ENCODE results near the gene PRMT2.

Gene PRMT2

DNA sequence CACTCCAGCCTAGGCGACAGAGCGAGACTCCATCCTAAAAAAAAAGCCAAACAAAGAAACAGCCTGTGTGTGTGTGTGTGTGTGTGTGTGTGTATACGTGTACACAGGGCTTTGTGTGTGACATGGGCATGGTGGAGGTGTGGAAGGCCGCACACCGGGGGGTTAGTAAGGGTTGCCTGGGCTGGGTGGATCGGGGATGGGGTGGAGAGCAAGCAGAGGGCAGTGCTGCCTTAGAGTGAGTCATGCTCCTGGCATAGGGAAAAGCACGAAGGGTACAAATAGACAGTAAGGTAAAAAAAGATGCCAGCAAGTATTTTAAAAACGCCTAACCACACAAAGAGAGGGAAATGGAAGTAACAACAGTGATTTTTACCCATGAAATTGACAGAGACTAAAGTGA, 6.2 kb downstream of the PRMT2 start:
- DNase-seq (ENCODE audit: low read depth in 3 of 3): no peak

- no peak for DNase-seq (ENCODE audit: low read depth in 3 of 3)
Observed at GRCh38 chr21:46643379-46644177, 8.1 kb downstream of the PRMT2 start.

DNA sequence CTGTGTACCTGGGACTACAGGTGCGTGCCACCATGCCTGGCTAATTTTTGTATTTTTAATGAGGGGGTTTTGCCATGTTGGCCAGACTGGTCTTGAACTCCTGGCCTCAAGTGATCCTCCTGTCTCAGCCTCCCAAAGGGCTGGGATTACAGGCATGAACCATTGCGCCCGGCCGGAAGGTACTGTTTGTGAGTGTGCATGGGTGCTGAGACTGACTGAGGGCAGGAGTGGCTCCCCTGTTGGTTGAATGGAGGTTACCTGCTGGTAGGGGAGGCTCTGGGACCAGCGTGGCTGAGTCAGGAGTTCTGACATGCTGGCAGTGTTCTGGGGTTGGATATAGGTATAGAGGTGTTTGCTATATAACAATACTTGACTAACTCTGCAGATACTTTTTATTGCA, 10.4 kb downstream of the PRMT2 start:
- DNase-seq (ENCODE audit: low read depth in 3 of 3): no peak

DNA sequence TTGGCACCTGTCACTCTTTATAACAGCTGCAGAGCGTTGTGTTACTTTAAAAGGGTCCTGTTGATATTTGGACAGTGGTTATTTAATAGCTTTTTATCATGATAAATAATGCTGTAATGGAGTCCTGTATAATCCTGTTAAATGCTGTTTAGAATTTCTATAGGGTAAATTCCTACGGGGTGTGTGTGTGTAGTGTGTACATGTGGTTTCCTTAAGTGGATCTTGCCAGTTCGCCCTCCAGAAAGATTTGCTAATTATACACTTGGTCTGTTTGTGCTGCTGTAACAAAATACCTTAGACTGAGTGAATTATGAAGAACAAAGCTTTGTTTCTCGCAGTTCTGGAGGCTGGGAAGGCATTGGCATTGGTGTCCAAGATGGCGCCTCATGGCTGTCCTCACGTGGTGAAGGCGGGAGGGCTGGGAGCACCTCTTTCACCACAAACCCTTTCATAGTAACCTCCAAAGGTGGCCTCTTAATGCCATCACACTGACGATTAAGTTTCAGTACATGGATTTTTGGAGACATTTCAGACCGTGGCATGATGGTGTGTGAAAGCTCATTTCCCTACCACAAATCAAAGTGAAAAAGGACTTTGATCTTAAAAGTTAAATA, 11.2 kb downstream of the PRMT2 start:
- no peak for DNase-seq (ENCODE audit: low read depth in 3 of 3)

GRCh38 chr21:46648539-46648938, 13.1 kb downstream of the PRMT2 start:
- DNase-seq (ENCODE audit: low read depth in 3 of 3): no peak

- no peak for DNase-seq (ENCODE audit: low read depth in 3 of 3)
Observed at GRCh38 chr21:46649356-46649755, 13.9 kb downstream of the PRMT2 start.

DNA sequence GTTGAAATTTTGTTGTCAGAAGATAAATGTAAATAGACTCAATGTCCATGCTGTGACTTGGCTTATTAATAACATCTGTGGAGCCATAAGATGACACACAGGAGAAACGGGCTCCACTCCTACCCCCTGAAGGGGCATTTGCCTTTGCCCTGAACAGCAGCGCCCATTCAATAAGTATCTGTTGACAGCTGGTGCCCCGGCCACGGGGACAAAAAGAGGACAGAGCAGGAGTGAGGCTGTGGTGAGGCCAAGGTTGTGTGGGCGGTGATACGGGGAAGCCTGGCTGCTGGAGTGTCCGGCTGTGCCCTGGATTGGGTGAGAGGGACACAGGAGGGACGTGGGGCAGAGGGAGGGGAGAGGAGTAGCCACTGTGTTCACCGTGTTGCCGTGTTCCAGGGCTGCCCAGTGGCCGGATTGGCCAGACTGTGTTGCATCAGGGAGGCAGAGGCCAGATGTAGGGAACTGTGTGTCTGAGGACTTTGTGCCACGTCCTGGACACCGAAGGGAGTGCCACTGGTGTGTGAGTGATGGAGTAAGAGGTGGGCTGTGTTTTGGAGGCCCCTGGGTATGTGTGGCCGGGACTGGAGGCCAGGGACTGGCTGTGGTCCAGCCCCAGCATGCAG, 15.1 kb downstream of the PRMT2 start:
- DNase-seq (ENCODE audit: low read depth in 3 of 3): no peak

DNA sequence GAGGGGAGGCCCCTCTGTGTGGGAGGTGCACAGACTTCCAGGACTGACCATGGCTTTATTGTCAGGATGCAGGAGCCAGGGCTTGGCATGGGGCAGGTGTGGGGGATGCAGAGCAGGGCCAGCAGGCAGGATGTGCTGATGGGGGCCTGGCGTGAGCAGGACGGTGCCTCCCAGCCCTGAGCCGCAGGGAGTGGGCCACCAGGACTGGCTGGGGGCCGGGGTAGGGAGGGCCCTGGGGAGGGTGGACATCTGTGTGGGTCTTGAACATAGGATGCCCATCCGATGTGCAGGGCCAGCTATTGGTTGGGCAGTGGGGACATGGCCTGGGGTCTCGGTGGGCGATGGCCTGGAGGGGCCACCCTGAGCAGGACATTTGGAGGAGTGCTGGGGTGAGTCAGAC, 15.6 kb downstream of the PRMT2 start:
- no peak for DNase-seq (ENCODE audit: low read depth in 3 of 3)

DNA sequence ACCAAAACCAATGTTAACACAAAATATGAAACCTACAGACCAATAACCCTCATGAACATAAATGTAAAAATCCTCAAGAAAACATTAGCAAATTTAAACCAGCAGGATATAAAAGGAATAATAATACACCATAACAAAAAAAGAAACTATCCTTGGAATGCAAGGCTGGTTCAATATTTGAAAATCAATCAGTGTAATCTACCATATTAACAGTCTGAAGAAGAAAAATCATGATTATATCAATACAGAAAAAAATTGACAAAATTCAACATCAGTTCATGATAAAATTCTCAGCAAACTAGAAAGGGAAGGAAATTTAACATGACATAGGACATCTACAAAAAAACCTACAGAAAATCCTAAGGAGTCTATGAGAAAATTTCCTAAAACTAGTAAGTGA, 19.8 kb downstream of the PRMT2 start:
- no peak for DNase-seq (ENCODE audit: low read depth in 3 of 3)

DNA sequence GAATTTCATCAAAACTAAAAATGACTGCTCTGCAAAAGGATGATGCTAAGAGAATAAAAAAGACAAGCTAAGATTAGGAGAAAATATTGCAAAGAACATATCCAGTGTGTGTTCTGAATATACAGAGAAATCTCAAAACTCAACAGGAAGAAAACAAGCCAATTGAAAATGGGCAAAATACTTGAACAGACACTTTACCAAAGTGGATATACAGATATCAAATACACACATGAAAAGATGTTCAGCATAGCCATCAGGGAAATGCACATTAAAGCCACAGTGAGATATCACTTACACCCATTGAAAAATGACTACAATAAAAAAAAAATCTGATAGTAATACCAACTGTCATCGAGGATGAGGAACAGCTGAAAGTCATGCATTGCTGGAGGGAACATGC, 21.3 kb downstream of the PRMT2 start:
- DNase-seq (ENCODE audit: low read depth in 3 of 3): no peak

- no peak for DNase-seq (ENCODE audit: low read depth in 3 of 3)
Observed at GRCh38 chr21:46660505-46660904, 25.0 kb downstream of the PRMT2 start.

- no peak for DNase-seq (ENCODE audit: low read depth in 3 of 3)
Observed at GRCh38 chr21:46661211-46661625, 25.7 kb downstream of the PRMT2 start.

- no peak for DNase-seq (ENCODE audit: low read depth in 3 of 3)
Observed at GRCh38 chr21:46661642-46662366, 26.3 kb downstream of the PRMT2 start.

GRCh38 chr21:46662367-46662654, 26.8 kb downstream of the PRMT2 start:
- DNase-seq (ENCODE audit: low read depth in 3 of 3): no peak

DNA sequence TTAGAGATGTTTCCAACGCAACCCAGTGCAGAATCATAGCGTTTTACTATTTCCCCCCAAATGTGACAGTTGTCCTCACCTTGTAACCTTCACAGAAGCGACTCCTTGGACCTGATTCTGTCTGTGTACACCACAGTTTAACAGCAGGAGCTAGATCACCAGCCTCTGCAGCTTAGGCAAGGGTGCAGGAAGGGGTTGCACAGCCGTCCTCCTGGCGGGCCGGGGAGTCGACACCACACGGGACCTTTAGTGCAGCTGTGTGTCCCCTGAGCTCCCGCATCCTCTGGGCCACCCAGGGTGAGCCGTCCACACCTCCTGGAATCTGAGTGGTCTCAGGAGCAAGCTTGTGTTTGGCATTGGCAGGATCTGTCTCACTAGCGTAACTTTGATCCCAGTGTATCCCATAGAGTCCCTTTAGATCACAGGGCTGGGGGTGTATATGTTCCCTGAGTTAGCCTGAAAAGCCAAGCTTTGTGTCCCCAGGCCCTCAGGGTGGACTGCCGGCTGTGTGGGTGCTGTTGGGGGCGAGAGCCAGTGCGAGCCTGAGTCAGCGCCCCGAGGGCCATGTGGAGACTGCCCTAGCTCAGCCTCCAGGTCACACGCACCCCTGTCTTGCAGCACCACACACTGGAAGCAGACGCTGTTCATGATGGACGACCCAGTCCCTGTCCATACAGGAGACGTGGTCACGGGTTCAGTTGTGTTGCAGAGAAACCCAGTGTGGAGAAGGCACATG, 27.5 kb downstream of the PRMT2 start:
- no peak for DNase-seq (ENCODE audit: low read depth in 3 of 3)

GRCh38 chr21:46663754-46664153, 28.3 kb downstream of the PRMT2 start:
- DNase-seq (ENCODE audit: low read depth in 3 of 3): no peak

- DNase-seq (ENCODE audit: low read depth in 3 of 3): no peak
Observed at GRCh38 chr21:46664316-46664995, 29.0 kb downstream of the PRMT2 start.

- no peak for DNase-seq (ENCODE audit: low read depth in 3 of 3)
Observed at GRCh38 chr21:46665566-46665965, 30.1 kb downstream of the PRMT2 start.

DNA sequence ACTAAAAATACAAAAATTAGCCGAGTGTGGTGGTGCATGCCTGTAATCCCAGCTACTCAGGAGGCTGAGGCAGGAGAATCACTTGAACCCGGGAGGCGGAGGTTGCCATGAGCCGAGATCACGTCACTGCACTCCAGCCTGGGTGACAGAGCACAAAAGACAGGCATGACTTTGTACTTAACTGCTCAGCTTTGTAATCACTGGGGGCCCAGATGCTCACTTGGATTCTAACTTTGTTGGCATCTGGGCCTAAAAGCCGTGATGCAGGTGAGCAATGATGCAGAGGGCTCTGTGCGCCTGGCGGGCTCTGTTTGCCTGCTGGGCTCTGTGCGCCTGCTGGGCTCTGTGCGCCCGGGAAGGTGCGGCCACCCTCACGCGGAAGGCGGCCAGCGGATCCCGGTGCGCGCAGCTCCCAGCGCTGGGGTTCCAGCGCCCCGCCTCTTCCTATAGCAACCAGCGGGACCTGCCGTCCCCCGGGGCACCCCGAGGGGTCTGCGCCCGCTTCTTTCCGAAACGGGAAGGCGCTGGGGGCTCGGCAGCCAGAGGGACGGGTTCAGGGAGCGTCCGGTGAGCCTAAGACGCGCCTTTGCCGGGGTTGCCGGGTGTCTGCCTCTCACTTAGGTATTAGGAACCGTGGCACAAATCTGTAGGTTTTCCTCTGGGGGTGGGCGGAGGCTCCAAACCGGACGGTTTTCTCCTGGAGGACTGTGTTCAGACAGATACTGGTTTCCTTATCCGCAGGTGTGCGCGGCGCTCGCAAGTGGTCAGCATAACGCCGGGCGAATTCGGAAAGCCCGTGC, 31.7 kb downstream of the PRMT2 start:
- DNase-seq (ENCODE audit: low read depth in 3 of 3): peak in 1 of 3 experiments; percentile 28

DNA sequence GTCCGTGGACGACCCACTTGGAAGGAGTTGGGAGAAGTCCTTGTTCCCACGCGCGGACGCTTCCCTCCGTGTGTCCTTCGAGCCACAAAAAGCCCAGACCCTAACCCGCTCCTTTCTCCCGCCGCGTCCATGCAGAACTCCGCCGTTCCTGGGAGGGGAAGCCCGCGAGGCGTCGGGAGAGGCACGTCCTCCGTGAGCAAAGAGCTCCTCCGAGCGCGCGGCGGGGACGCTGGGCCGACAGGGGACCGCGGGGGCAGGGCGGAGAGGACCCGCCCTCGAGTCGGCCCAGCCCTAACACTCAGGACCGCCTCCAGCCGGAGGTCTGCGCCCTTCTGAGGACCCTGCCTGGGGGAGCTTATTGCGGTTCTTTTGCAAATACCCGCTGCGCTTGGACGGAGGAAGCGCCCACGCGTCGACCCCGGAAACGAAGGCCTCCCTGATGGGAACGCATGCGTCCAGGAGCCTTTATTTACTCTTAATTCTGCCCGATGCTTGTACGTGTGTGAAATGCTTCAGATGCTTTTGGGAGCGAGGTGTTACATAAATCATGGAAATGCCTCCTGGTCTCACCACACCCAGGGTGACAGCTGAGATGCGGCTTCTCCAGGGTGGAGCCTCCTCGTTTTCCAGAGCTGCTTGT, 32.4 kb downstream of the PRMT2 start:
- peak in 1 of 3 experiments; percentile 25 for DNase-seq (ENCODE audit: low read depth in 3 of 3)

Measured in stimulated activated CD4-positive, alpha-beta T cell treated with anti-CD3 and anti-CD28 coated beads, TNF-alpha, amount 100 ng/mL, for 24 hours (primary cell).